ENCODE data around the gene RAC2.

The RAC2 gene

GRCh38 chr22:37175414-37176281 lies 68.4 kb downstream of the RAC2 start:
- DNase-seq (ENCODE audit: low read depth), result no peak
